ENCODE measurements around the gene RNF43.

Gene RNF43

GRCh38 chr17:58381124-58382035 lies 36.0 kb downstream of the RNF43 start:
- no peak for DNase-seq (ENCODE audit: low read depth in 2 of 2)

DNA sequence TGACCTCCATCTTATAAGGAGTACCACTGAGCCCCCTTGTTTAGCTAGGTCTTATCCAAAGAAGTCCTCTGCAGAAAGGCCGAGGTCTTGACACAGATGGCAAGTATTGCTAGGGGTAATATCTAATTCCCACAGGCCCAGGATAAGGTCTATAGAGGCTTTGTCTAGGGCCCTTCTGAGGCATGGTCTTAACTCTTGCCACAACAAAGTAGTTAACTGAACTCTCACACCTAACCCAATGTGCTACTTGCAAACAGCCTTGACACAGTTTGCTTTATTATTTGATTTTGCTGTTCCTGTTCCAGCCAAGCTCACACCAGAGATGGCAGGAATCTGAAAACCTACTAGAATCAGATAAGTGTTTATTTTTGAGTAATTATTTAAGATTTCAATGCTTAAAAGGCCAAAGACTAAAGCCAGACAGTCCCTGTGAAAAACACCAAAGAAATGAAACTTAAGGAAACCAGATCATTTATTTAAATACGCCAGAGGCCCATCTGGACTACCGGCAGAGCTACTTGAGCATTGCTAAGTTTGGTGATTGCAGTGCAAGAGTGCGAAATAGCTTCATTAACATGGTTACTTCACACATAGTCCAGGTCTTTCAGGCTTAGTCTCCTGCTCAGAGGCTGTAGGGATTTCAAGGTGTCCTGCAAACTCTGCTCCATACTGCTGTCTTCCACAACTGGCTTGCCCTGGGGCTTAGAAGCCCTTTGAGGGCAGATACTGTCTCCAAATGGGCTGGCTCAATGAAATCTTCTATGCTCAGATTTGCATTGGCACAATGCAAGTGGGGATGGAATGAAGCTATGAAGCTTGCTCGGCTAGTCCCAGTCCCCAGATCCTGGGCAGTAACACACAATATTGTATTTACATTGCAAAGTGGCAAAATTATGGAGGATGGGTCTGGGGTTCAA lies 36.9 kb downstream of the RNF43 start:
- DNase-seq (ENCODE audit: low read depth in 2 of 2) = no peak

GRCh38 chr17:58379511-58379824 lies 37.9 kb downstream of the RNF43 start:
- DNase-seq (ENCODE audit: low read depth in 2 of 2) = no peak

DNA sequence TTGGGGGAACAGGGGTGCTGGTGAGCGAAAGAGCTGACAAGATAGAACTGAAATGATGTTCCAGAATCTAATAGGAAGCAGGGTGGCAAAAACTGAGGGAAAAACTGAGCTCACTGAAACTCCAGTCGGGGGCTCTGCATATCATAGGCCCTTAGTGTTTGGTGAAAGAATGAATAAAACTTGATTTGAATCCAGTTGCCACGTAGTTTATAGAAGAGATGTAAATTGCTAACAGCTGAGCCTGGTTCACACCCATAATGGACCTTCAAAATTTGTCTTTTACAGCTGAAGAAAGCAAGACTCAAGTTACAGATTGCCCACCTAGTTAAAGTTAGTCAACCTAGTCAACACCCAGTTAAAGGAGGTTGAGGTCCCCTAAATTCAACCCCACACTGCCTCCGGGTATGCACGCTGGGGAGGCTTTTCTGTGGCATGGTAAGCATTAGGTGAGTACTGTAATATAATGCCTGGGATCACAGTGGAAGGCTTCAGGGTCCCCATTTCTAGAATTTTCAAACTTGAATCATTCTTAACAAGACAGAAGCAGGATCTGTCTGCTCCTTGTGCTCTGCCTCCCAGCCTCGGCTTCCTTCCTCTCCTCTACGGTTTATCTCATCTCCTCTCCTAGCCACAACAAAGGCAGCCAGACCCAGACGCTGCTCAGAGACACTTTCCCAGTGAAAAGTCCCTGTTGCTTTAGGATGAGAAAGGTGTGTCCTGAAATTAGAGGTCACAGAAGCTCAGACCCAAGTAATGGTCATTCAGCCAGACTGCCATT lies 38.4 kb downstream of the RNF43 start:
- no peak for DNase-seq (ENCODE audit: low read depth in 2 of 2)

GRCh38 chr17:58377661-58378060 lies 39.7 kb downstream of the RNF43 start:
- no peak for DNase-seq (ENCODE audit: low read depth in 2 of 2)

- no peak for DNase-seq (ENCODE audit: low read depth in 2 of 2)
These were observed 40.2 kb downstream of the RNF43 start for GRCh38 chr17:58377093-58377601.

- no peak for DNase-seq (ENCODE audit: low read depth in 2 of 2)
These were observed 40.8 kb downstream of the RNF43 start for GRCh38 chr17:58376472-58377000.

DNA sequence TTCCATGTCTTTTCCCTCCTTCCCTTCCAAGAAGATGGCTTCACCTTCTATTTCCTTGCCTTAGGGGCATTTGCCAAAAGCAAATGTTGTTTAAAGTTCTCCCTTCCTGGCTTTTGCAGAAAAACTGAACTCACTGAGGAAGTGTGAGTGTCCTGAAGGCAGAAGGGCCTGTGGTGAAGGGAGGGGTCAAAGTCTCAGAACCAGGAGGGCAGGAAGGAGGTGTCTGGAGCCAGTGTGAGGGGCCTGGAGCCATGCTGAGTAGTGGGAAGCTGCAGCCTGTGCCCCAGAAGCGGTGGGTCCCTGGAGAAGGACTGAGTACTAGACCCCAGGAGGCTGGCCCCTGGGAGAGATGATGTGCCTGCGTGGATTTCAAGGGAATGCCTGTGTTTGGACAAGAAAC lies 41.5 kb downstream of the RNF43 start:
- DNase-seq (ENCODE audit: low read depth in 2 of 2) = no peak

DNA sequence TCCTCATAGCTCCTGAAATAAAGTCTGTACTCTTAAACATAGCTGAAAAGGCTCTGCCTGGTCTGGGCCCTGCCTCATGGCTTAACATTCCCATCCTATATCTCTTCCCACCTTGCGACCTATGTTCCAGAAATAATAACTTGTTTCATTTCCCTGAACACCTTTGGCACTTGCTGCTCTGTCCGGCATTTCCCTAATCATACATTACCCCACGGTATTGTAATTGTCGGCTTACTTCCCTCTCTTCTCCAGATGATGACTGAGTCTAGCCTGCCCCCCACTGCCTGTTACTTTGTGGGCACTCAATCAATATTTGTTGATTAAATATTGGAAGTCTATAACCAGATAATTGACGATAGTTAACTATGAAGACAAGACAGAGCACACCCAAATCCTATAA lies 42.1 kb downstream of the RNF43 start:
- DNase-seq (ENCODE audit: low read depth in 2 of 2) = no peak

DNA sequence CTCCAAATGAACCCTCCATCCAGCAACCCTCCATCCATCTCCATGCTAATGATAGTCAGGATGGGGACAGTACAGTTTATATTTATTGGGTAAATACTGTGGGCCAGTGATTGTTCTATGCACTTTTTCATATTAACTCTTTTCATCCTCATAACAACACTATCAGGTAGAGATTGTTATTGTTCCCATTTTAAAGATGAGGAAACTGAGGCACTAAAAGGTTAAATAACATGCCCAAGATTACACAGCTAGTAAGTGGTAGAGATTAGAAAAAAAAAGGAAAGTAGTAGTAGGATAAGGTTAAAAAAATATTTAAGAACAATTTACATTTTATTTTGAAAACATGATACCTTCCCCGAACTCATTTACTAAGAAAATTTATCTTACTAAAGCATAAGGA lies 43.4 kb downstream of the RNF43 start:
- no peak for DNase-seq (ENCODE audit: low read depth in 2 of 2)

GRCh38 chr17:58373003-58373402 lies 44.3 kb downstream of the RNF43 start:
- no peak for DNase-seq (ENCODE audit: low read depth in 2 of 2)

GRCh38 chr17:58371300-58371950 lies 45.9 kb downstream of the RNF43 start:
- no peak for DNase-seq (ENCODE audit: low read depth in 2 of 2)

- no peak for DNase-seq (ENCODE audit: low read depth in 2 of 2)
These were observed 46.6 kb downstream of the RNF43 start for GRCh38 chr17:58370716-58371115.

DNA sequence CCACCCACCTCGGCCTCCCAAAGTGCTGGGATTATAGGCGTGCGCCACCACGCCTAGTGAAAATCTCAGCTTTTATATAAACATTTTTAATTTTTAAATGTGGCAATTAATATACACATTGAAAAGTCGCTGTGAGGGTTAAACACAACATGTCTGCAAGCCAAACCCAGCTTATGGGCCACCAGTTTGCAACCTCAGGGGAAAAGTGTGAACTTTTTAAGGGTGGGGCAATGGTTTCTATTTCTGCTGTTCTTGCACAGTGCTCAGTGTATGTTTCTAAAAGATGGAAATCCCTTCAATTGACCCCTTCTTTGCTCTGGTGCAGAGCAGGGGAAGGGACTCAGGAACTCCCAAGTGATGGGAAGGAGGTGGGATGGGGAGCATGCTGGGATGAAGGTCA lies 47.0 kb downstream of the RNF43 start:
- DNase-seq (ENCODE audit: low read depth in 2 of 2) = no peak

GRCh38 chr17:58369214-58370031 lies 47.9 kb downstream of the RNF43 start:
- DNase-seq (ENCODE audit: low read depth in 2 of 2) = no peak

GRCh38 chr17:58368860-58369213 lies 48.5 kb downstream of the RNF43 start:
- no peak for DNase-seq (ENCODE audit: low read depth in 2 of 2)

All from activated CD4-positive, alpha-beta T cell treated with anti-CD3 and anti-CD28 coated beads for 24 hours (primary cell).